ENCODE data around the gene SREBF2.
"Not testable (repeated sequence)": the region's sequence is repeated elsewhere in the genome, so short reads cannot be mapped to it uniquely, and the experiment has no call there.

The SREBF2 gene

DNA sequence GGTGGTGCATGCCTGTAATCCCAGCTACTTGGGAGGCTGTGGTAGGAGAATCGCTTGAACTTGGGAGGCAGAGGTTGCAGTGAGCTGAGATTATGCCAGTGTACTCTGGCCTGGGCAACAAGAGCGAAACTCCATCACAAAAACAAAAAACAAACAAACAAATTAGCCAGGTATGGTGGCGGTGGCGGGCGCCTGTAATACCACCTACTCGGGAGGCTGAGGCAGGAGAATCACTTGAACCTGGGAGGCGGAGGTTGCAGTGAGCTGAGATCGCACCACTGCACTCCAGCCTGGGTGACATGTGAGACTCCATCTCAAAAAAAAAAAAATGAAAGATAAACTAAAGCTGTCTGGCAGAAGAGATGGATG, 116.0 kb downstream of the SREBF2 start:
- not testable (repeated sequence) for DNase-seq

- no peak for DNase-seq
Observed at GRCh38 chr22:41949297-41949965, 116.5 kb downstream of the SREBF2 start.

DNA sequence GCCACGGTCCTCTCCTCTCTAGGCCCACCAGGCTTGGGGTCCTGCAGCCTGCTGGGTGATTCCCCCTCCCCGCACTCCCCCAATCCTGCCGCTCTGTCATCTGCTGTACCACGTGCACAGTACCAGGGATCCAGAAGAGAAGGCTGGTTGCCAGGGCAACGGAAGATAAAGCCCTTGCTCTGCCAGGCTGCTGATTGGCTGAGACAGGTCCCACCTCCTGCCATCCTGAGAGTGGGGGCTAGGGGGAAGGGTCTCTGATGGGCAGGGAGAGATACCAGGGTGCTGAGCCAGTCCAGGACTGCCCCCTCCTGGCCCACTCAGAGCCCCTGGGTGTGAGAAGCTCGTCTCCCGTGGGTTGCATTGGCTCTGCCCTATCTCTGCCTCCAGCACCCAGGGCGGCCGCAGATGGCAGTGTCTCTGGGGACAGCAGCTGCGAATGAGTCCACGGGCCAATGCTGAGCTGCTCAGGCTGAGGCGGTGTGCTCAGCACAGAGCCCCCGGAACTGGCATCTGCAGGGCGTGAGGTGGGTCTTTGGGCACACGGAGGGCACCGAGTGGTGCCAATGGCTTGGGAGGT, 119.1 kb downstream of the SREBF2 start, which contains the start of gene SMIM45:
Gene SMIM45 (plus strand): TSS at position 253 of the 577 bp plus-strand sequence.
- peak; percentile 53 for DNase-seq

DNA sequence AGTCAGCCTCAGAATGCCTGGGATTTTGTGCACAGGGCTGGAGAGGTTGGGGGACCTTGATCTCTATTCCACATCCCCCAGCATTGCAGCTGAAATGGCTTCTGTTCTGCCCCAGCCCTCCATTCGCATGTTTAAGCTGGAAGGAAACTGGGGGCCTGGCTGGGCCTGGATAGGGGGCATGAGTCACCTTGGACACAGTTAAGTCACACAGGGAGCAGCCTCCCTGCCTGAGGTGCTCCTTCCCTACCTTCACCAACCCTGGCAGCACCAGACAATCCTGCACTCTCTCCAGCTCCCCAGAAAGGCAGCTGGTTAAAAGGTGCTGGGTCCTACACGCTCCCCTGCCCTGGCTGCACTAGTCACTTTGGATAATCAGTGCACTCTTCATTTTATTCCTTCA, 119.8 kb downstream of the SREBF2 start:
- DNase-seq, result no peak

Data from hematopoietic multipotent progenitor cell treated with erythropoietin and hydrocortisone succinate and interleukin-3 and kit ligand, for 6 days (in vitro differentiated cells).